ENCODE data around the gene IL20RB.

IL20RB gene

GRCh38 chr3:136939489-136939888 is 18.3 kb upstream of the IL20RB start:
- Histone ChIP-seq H3K27ac (ENCODE audit: extremely low read depth, low read depth, low read length) (no peak overlapping the region), H3K9me3 (ENCODE audit: control insufficient read depth, insufficient read depth, low read depth, low read length) (no peaks in the 10 kb centered on the region), H3K36me3 (ENCODE audit: control insufficient read depth in 2 of 2, insufficient read depth in 1 of 2, low read length in 2 of 2) (peaks cover 0 to 4% of the 10 kb centered on the region in 2 experiments; a peak in 1 of 3 replicates), H3K4me3 (ENCODE audit: low read depth, low read length) (no peak overlapping the region), H3K4me1 (ENCODE audit: control insufficient read depth, insufficient read depth, low read length) (no peaks in the 10 kb centered on the region)
- ChIA-PET POLR2A (no interaction called here), CTCF (interaction anchor here (0.7 kb wide), 1 partner anchor 19 kb away, joined by 4 read pairs; the partner anchor contains the start of gene IL20RB)
- peak; percentile 61 for TF ChIP-seq PRDM6 (tag by site-specific recombination; IDR thresholded peaks at IDR 0.05)
- TF ChIP-seq ZNF658 (tag by site-specific recombination; IDR thresholded peaks at IDR 0.05) = no peak

- Histone ChIP-seq H3K36me3 (ENCODE audit: control insufficient read depth in 2 of 2, insufficient read depth in 1 of 2, low read length in 2 of 2) (peaks cover 0 to 10% of the 10 kb centered on the region in 2 experiments; a peak in 1 of 3 replicates), H3K4me1 (ENCODE audit: control insufficient read depth, insufficient read depth, low read length) (no peaks in the 10 kb centered on the region), H3K4me3 (ENCODE audit: low read depth, low read length) (no peak overlapping the region), H3K27ac (ENCODE audit: extremely low read depth, low read depth, low read length) (no peak overlapping the region), H3K9me3 (ENCODE audit: control insufficient read depth, insufficient read depth, low read depth, low read length) (no peaks in the 10 kb centered on the region)
- no peak for TF ChIP-seq ZNF16 (tag by site-specific recombination; IDR thresholded peaks at IDR 0.05; ENCODE audit: low read depth)
- TF ChIP-seq ZSCAN30 (tag by site-specific recombination; IDR thresholded peaks at IDR 0.05) = no peak
- no peak for TF ChIP-seq ZSCAN16 (tag by site-specific recombination; IDR thresholded peaks at IDR 0.05)
- TF ChIP-seq ZNF513 (tag by site-specific recombination; IDR thresholded peaks at IDR 0.05) = no peak
- TF ChIP-seq ZBTB44 (tag by site-specific recombination; IDR thresholded peaks at IDR 0.05) = no peak
- no peak for TF ChIP-seq ZBTB26 (tag by site-specific recombination; optimal IDR thresholded peaks at IDR 0.05)
- no peak for TF ChIP-seq ZNF26 (tag by site-specific recombination; IDR thresholded peaks at IDR 0.05)
- TF ChIP-seq ZBTB7A (tag by site-specific recombination; IDR thresholded peaks at IDR 0.05; ENCODE audit: low read depth) = no peak
- CTCF ChIA-PET = no interaction called here
- POLR2A ChIA-PET = no interaction called here
Observed at GRCh38 chr3:136942803-136943202, 15.0 kb upstream of the IL20RB start.

GRCh38 chr3:136943436-136943835 is 14.3 kb upstream of the IL20RB start:
- no peak for TF ChIP-seq ZNF76 (tag by site-specific recombination; IDR thresholded peaks at IDR 0.05; ENCODE audit: borderline replicate concordance, low read depth)
- no peak for TF ChIP-seq ZNF514 (tag by site-specific recombination; IDR thresholded peaks at IDR 0.05)
- no peak for TF ChIP-seq ZNF133 (tag by site-specific recombination; IDR thresholded peaks at IDR 0.05)
- ChIA-PET CTCF (interaction anchor here (0.6 kb wide), 1 partner anchor 12 kb away, joined by 3 read pairs; no protein-coding TSS in a partner anchor), POLR2A (no interaction called here)
- Histone ChIP-seq H3K9me3 (ENCODE audit: control insufficient read depth, insufficient read depth, low read depth, low read length) (no peaks in the 10 kb centered on the region), H3K4me1 (ENCODE audit: control insufficient read depth, insufficient read depth, low read length) (no peaks in the 10 kb centered on the region), H3K27ac (ENCODE audit: extremely low read depth, low read depth, low read length) (no peak overlapping the region), H3K36me3 (ENCODE audit: control insufficient read depth in 2 of 2, insufficient read depth in 1 of 2, low read length in 2 of 2) (peaks cover 0 to 10% of the 10 kb centered on the region in 2 experiments; a peak in 1 of 3 replicates), H3K4me3 (ENCODE audit: low read depth, low read length) (no peak overlapping the region)

Data from HEK293 (cell line).